Hepatocyte (in vitro differentiated cells): ENCODE results near the gene PNCK.

Experiments
- EZH2 ChIP-seq: fragments of 200-600 bp; sonication (generic); IDR thresholded peaks from 2 replicates; pipeline ENCODE4 v1.6.1; 2016; ENCODE audit warnings: antibody characterized with exemption, mild to moderate bottlenecking, borderline replicate concordance
- TF ChIP-seq, protein P1 (sequence below): fragments of 200-600 bp; sonication (generic); IDR thresholded peaks from 2 replicates; pipeline ENCODE4 v1.5.1; 2016; ENCODE audit warnings: antibody characterized with exemption, mild to moderate bottlenecking; ENCODE audit not compliant: poor library complexity

GRCh38 chrX:153719701-153720100 lies 46.1 kb upstream of the PNCK start:
- no peak for TF ChIP-seq EZH2
- TF ChIP-seq, protein P1, sequence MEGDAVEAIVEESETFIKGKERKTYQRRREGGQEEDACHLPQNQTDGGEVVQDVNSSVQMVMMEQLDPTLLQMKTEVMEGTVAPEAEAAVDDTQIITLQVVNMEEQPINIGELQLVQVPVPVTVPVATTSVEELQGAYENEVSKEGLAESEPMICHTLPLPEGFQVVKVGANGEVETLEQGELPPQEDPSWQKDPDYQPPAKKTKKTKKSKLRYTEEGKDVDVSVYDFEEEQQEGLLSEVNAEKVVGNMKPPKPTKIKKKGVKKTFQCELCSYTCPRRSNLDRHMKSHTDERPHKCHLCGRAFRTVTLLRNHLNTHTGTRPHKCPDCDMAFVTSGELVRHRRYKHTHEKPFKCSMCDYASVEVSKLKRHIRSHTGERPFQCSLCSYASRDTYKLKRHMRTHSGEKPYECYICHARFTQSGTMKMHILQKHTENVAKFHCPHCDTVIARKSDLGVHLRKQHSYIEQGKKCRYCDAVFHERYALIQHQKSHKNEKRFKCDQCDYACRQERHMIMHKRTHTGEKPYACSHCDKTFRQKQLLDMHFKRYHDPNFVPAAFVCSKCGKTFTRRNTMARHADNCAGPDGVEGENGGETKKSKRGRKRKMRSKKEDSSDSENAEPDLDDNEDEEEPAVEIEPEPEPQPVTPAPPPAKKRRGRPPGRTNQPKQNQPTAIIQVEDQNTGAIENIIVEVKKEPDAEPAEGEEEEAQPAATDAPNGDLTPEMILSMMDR, result no peak
